HG03135 (cell line): ENCODE measurements around the gene G6PC1.
"Not testable (repeated sequence)": the region's sequence is repeated elsewhere in the genome, so short reads cannot be mapped to it uniquely, and the experiment has no call there.

Experiments
- ATAC-seq: cut with Tn5 transposase; IDR thresholded peaks from one replicate; pipeline ENCODE4 v1.9.1; 2021; ENCODE audit warnings: mild to moderate bottlenecking, moderate library complexity; ENCODE audit not compliant: unreplicated experiment

G6PC1 gene

GRCh38 chr17:42900460-42901331 lies at the start of gene G6PC1:
Gene G6PC1, plus strand, starts transcription at chr17:42900799. Its CDS starts 78 bp downstream, at chr17:42900877.
- no peak for ATAC-seq

GRCh38 chr17:42850954-42851353 lies 49.6 kb upstream of the G6PC1 start, which contains the start of gene AOC3:
Gene AOC3, plus strand, starts transcription at chr17:42851199. Its CDS starts 145 bp downstream, at chr17:42851344.
- no peak for ATAC-seq

GRCh38 chr17:42851371-42852240 lies 49.0 kb upstream of the G6PC1 start:
- ATAC-seq: not testable (repeated sequence)

GRCh38 chr17:42852351-42852750 lies 48.2 kb upstream of the G6PC1 start:
- no peak for ATAC-seq

GRCh38 chr17:42853004-42853403 lies 47.6 kb upstream of the G6PC1 start:
- no peak for ATAC-seq

GRCh38 chr17:42853597-42853967 lies 47.0 kb upstream of the G6PC1 start:
- ATAC-seq: no peak

- no peak for ATAC-seq
Measured at GRCh38 chr17:42853968-42854790, 46.4 kb upstream of the G6PC1 start.

GRCh38 chr17:42855048-42855596 lies 45.5 kb upstream of the G6PC1 start:
- ATAC-seq: no peak

- not testable (repeated sequence) for ATAC-seq
Measured at GRCh38 chr17:42856093-42856492, 44.5 kb upstream of the G6PC1 start.

- ATAC-seq: not testable (repeated sequence)
Measured at GRCh38 chr17:42856516-42856915, 44.1 kb upstream of the G6PC1 start.

- ATAC-seq: no peak
Measured at GRCh38 chr17:42857389-42857788, 43.2 kb upstream of the G6PC1 start.

- ATAC-seq: no peak
Measured at GRCh38 chr17:42865638-42866094, 34.9 kb upstream of the G6PC1 start.

GRCh38 chr17:42866216-42866615 lies 34.4 kb upstream of the G6PC1 start:
- ATAC-seq: no peak

GRCh38 chr17:42866631-42867575 lies 33.7 kb upstream of the G6PC1 start:
- ATAC-seq: no peak

GRCh38 chr17:42867694-42868261 lies 32.8 kb upstream of the G6PC1 start:
- ATAC-seq: not testable (repeated sequence)

GRCh38 chr17:42868338-42868737 lies 32.3 kb upstream of the G6PC1 start:
- no peak for ATAC-seq

- ATAC-seq: no peak
Measured at GRCh38 chr17:42871647-42872046, 29.0 kb upstream of the G6PC1 start.

GRCh38 chr17:42872251-42872965 lies 28.2 kb upstream of the G6PC1 start:
- ATAC-seq: no peak
